Gastrocnemius medialis (tissue), 4 donors: ENCODE measurements around the gene CACUL1. TPM values are rescaled to one million over a fixed set of nuclear protein-coding genes. Genes with fewer than 3 reads are reported as not detected.

Experiments used
- ATAC-seq, 2 donors: fragments of 150-250 bp; one replicate each; pipeline ENCODE4 v1.9.1; 2016
- DNase-seq, 2 donors: peaks; one replicate each; pipeline ENCODE4 v3.0.0-alpha.2; 2019
- H3K27ac ChIP-seq, 4 donors: fragments of 200-600 bp; sonication (generic); 1 replicate in 1 of 4; 2 replicates in 3 of 4; pipeline ENCODE4 v1.5.1; 2016 to 2018; ENCODE audit warnings: mild to moderate bottlenecking in 2 of 4, moderate library complexity in 1 of 4
- H3K27me3 ChIP-seq, 3 donors: fragments of 200-600 bp; sonication (generic) in 2 of 3; 1 replicate in 1 of 3; 2 replicates in 2 of 3; pipeline versions ENCODE4 v1.5.1 to v1.6.0; 2016 to 2019; ENCODE audit warnings: mild to moderate bottlenecking in 1 of 3, moderate library complexity in 1 of 3
- H3K36me3 ChIP-seq, 2 donors: fragments of 200-600 bp; sonication (generic) in 1 of 2; one replicate each; pipeline ENCODE4 v1.5.1; 2017 to 2018
- H3K4me1 ChIP-seq, 2 donors: fragments of 200-600 bp; sonication (generic) in 1 of 2; one replicate each; pipeline ENCODE4 v1.5.1; 2016 to 2017; ENCODE audit warnings: mild to moderate bottlenecking in 2 of 2
- H3K4me3 ChIP-seq, 4 donors: fragments of 200-600 bp; sonication (generic) in 3 of 4; 1 replicate in 1 of 4; 2 replicates in 3 of 4; pipeline ENCODE4 v1.5.1; 2016 to 2019; ENCODE audit warnings: mild to moderate bottlenecking in 2 of 4
- H3K9me3 ChIP-seq, 3 donors: fragments of 200-600 bp; sonication (generic) in 2 of 3; 1 replicate in 1 of 3; 2 replicates in 2 of 3; pipeline ENCODE4 v1.5.1; 2016 to 2019
- CTCF ChIP-seq, 5 experiments: fragments of 450-650 bp in 3 of 5; fragments of 200-600 bp in 2 of 5; sonication (generic) in 2 of 5; IDR thresholded peaks in 4 of 5; conservative IDR thresholded peaks in 1 of 5; 1 replicate in 4 of 5; 2 replicates in 1 of 5; pipeline ENCODE4 v1.5.1; 2016 to 2019; ENCODE audit warnings: antibody characterized with exemption in 5 of 5, mild to moderate bottlenecking in 3 of 5, moderate library complexity in 3 of 5
- POLR2A ChIP-seq, 2 donors: fragments of 450-650 bp; IDR thresholded peaks; one replicate each; pipeline ENCODE4 v1.6.1; 2017; ENCODE audit warnings: antibody characterized with exemption in 2 of 2, mild to moderate bottlenecking in 2 of 2, moderate library complexity in 2 of 2
- in situ Hi-C, 4 donors: fragments of 200-750 bp; cut with MboI; loops; one replicate each; pipeline versions ENCODE4 v1.15.0 to v1.8.0; 2017; ENCODE audit warnings: low sequenced_read_pairs in 4 of 4
- intact Hi-C: fragments of 100-400 bp; cut with DNase I; formaldehyde crosslinking; loops from one replicate; pipeline ENCODE4 v1.15.1; 2023; ENCODE audit warnings: low total_unique reads
- total RNA-seq, 4 donors: library from RNA; depleted of rRNA; stranded (reverse); fragments of >200 nt; gene quantifications; one replicate each; pipeline versions ENCODE4 v1.1.0 to v1.2.3, GENCODE V29; 2016

Gene CACUL1
- total RNA-seq, 4 donors from 2014 or later: 28.5 to 59.5 (median 38.2) TPM

DNA sequence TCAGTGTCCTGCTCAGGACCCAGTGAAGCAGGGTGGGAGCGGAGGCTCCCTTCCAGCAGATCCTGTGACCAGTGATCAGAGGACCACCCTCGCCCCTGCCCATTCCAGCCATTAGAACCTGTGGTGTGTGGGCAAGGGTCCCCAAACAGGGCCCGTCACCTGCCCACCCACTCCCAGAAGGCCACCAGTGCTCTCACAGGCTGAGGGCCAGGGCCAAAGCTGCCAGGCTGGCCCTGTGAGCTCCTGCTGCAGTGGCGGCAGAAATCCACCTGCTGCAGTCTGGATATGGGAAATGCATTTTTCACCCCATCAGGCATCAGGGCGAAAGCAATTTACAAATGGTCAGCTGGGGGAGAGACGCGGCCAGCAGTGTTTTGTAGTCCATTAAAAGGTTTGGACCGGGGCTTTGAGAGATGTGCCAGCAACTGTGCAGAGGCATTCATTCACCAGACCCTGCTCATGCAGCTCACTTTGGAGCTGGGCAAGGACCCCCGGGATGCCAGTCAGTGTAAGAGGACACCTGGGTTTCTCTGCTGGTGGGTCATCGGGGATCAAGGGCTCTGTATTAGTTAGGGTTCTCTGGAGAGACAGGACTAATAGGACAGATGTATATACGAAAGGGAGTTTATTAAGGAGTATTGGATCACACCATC lies 84.2 kb downstream of the CACUL1 start:
- no peak for TF ChIP-seq CTCF (IDR thresholded peaks at IDR 0.05 in 4 of 5, conservative IDR thresholded peaks at IDR 0.05 in 1 of 5)
- no peak for TF ChIP-seq POLR2A (IDR thresholded peaks at IDR 0.05)
- Histone ChIP-seq H3K36me3 (no peaks in the 10 kb centered on the region), H3K9me3 (no peaks in the 10 kb centered on the region), H3K27ac (no peak overlapping the region), H3K27me3 (peaks cover 0 to 3% (median 0%) of the 10 kb centered on the region in 3 donors), H3K4me1 (peaks cover 37 to 50% of the 10 kb centered on the region in 2 donors), H3K4me3 (no peak overlapping the region)
- intact Hi-C loops: loop anchor here (5.0 kb wide), 1 partner anchor 47 kb away; no protein-coding TSS in a partner anchor
- no peak for DNase-seq
- ATAC-seq: no peak
- in situ Hi-C loops: no loop called here

- Histone ChIP-seq H3K36me3 (no peaks in the 10 kb centered on the region), H3K27ac (no peak overlapping the region), H3K4me3 (no peak overlapping the region), H3K9me3 (no peaks in the 10 kb centered on the region), H3K4me1 (peaks cover 37 to 50% of the 10 kb centered on the region in 2 donors), H3K27me3 (peaks cover 0 to 3% (median under 1%) of the 10 kb centered on the region in 3 donors)
- in situ Hi-C loops (no loop called here), intact Hi-C loops (loop anchor here (5.0 kb wide), 1 partner anchor 47 kb away; no protein-coding TSS in a partner anchor)
- ATAC-seq: no peak
- DNase-seq: no peak
- TF ChIP-seq POLR2A (IDR thresholded peaks at IDR 0.05) (no peak), CTCF (IDR thresholded peaks at IDR 0.05 in 4 of 5, conservative IDR thresholded peaks at IDR 0.05 in 1 of 5) (no peak)
Measured at GRCh38 chr10:118669835-118670234, 84.9 kb downstream of the CACUL1 start.

GRCh38 chr10:118669020-118669791 lies 85.6 kb downstream of the CACUL1 start:
- H3K36me3 ChIP-seq: no peaks in the 10 kb centered on the region
- H3K4me1 ChIP-seq: peaks cover 30 to 50% of the 10 kb centered on the region in 2 donors
- no peak overlapping the region for H3K27ac ChIP-seq
- peaks cover 0 to 6% (median 3%) of the 10 kb centered on the region in 3 donors for H3K27me3 ChIP-seq
- H3K9me3 ChIP-seq: no peaks in the 10 kb centered on the region
- intact Hi-C loops: no loop called here
- TF ChIP-seq CTCF (IDR thresholded peaks at IDR 0.05 in 4 of 5, conservative IDR thresholded peaks at IDR 0.05 in 1 of 5): no peak
- no peak for TF ChIP-seq POLR2A (IDR thresholded peaks at IDR 0.05)
- ATAC-seq: no peak
- in situ Hi-C loops: no loop called here
- H3K4me3 ChIP-seq: no peak overlapping the region
- no peak for DNase-seq

GRCh38 chr10:118668228-118668952 lies 86.4 kb downstream of the CACUL1 start:
- H3K4me1 ChIP-seq: peaks cover 22 to 42% of the 10 kb centered on the region in 2 donors
- H3K27me3 ChIP-seq: peaks cover 0 to 7% (median 3%) of the 10 kb centered on the region in 3 donors
- in situ Hi-C loops (no loop called here), intact Hi-C loops (no loop called here)
- H3K9me3 ChIP-seq: no peaks in the 10 kb centered on the region
- H3K27ac ChIP-seq: no peak overlapping the region
- H3K36me3 ChIP-seq: no peaks in the 10 kb centered on the region
- no peak for TF ChIP-seq CTCF (IDR thresholded peaks at IDR 0.05 in 4 of 5, conservative IDR thresholded peaks at IDR 0.05 in 1 of 5)
- no peak for DNase-seq
- no peak for ATAC-seq
- H3K4me3 ChIP-seq: no peak overlapping the region
